ENCODE data around the gene BRD9. TPM values are rescaled to one million over a fixed set of nuclear protein-coding genes. Genes with fewer than 3 reads are reported as not detected.
"Not testable (repeated sequence)": the region's sequence is repeated elsewhere in the genome, so short reads cannot be mapped to it uniquely, and the experiment has no call there.

The BRD9 gene
- total and polyA plus RNA-seq, 2 of the 4 experiments (the other 2 are of a cell fraction): 22.0 to 43.4 TPM

DNA sequence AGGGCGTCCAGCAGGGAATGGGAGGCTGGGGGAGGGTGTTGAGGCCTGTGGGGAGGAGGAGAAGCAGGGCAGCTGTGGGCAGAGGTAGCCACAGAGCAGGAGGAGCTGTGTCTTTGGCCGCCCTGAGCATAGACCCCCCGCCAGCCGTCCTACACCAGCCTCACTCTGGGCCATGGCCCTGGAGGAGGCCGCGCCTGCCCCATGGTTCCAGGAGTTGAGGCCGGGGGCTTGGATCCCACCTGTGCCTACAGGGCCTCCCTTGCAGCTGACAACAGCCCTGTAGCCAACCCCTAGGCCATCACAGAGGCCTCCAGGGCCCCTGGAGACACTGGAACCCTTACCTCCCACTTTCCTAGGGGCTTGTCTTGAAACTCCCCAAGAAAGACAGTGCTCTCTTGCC lies 44.9 kb downstream of the BRD9 start:
- POLR2A ChIA-PET (ENCODE audit: unreplicated experiment): not testable (repeated sequence)

GRCh38 chr5:847212-847611 lies 45.4 kb downstream of the BRD9 start:
- in situ Hi-C loops (cut with MboI; ENCODE audit: low sequenced_read_pairs); H3K56ac ChIP-seq (ENCODE audit: extremely low read depth, insufficient read depth, low read length); H3K18ac ChIP-seq (ENCODE audit: low read depth, low read length); H3K4ac ChIP-seq (ENCODE audit: low read depth, low read length); H4K8ac ChIP-seq (ENCODE audit: low read depth in 2 of 2, low read length in 2 of 2); H3K4me1 ChIP-seq (ENCODE audit: control insufficient read depth, insufficient read depth, low read length); H3K27ac ChIP-seq (ENCODE audit: insufficient read depth, low read length); H3K9me3 ChIP-seq (ENCODE audit: control insufficient read depth, insufficient read depth, low read length); H3K4me3 ChIP-seq (ENCODE audit: insufficient read depth, low read depth, low read length); ATAC-seq (ENCODE audit: low read depth); H2BK5ac ChIP-seq (ENCODE audit: low read depth, low read length, poor library complexity, severe bottlenecking); H2AFZ ChIP-seq (replicated peaks; ENCODE audit: low read length, poor library complexity); H2BK120ac ChIP-seq (ENCODE audit: low read depth, low read length); H3K9me1 ChIP-seq (ENCODE audit: insufficient read depth, low read length); H2AK5ac ChIP-seq (ENCODE audit: low read depth, low read length); dilution Hi-C loops (cut with HindIII; ENCODE audit: low sequenced_read_pairs, unreplicated experiment); H2BK15ac ChIP-seq (ENCODE audit: low read depth, low read length); BruUV-seq (replicated peaks); H3K27me3 ChIP-seq (ENCODE audit: control insufficient read depth, insufficient read depth, low read length); H3K23ac ChIP-seq (ENCODE audit: low read depth, low read length); H4K91ac ChIP-seq (ENCODE audit: insufficient read depth, low read depth, low read length); H2AK9ac ChIP-seq (replicated peaks; ENCODE audit: low read depth, low read length, poor library complexity); H4K5ac ChIP-seq (ENCODE audit: low read depth, low read length); H2BK20ac ChIP-seq (ENCODE audit: low read depth, low read length); H4K20me1 ChIP-seq (ENCODE audit: insufficient read depth, low read length); POLR2A ChIA-PET (ENCODE audit: unreplicated experiment); intact Hi-C loops (cut with micrococcal nuclease); H3K14ac ChIP-seq (replicated peaks; ENCODE audit: low read depth, low read length); DNase-seq; H3K9ac ChIP-seq (ENCODE audit: low read depth, low read length); H3K36me3 ChIP-seq (ENCODE audit: control insufficient read depth, insufficient read depth, low read length); CTCF ChIA-PET; H3K4me2 ChIP-seq (ENCODE audit: low read depth, low read length); H3K79me1 ChIP-seq (ENCODE audit: low read depth in 1 of 2, low read length in 2 of 2): not testable (repeated sequence)
- WGBS, 2 experiments (ENCODE audit: extremely low coverage in 2 of 2, insufficient read length in 1 of 2): no CpG with 5 or more reads among the region's 18 CpGs

More for the DNA sequence above, 44.9 kb downstream of the BRD9 start:
- dilution Hi-C loops (cut with HindIII; ENCODE audit: low sequenced_read_pairs, unreplicated experiment); H3K27me3 ChIP-seq (ENCODE audit: control insufficient read depth, insufficient read depth, low read length); H2BK120ac ChIP-seq (ENCODE audit: low read depth, low read length); intact Hi-C loops (cut with micrococcal nuclease); H3K56ac ChIP-seq (ENCODE audit: extremely low read depth, insufficient read depth, low read length); H2AK5ac ChIP-seq (ENCODE audit: low read depth, low read length); in situ Hi-C loops (cut with MboI; ENCODE audit: low sequenced_read_pairs); H3K9me3 ChIP-seq (ENCODE audit: control insufficient read depth, insufficient read depth, low read length); H2AK9ac ChIP-seq (replicated peaks; ENCODE audit: low read depth, low read length, poor library complexity); H3K4me1 ChIP-seq (ENCODE audit: control insufficient read depth, insufficient read depth, low read length); H3K9ac ChIP-seq (ENCODE audit: low read depth, low read length); BruUV-seq (replicated peaks); H2BK5ac ChIP-seq (ENCODE audit: low read depth, low read length, poor library complexity, severe bottlenecking); H3K14ac ChIP-seq (replicated peaks; ENCODE audit: low read depth, low read length); H4K8ac ChIP-seq (ENCODE audit: low read depth in 2 of 2, low read length in 2 of 2); CTCF ChIA-PET; H3K9me1 ChIP-seq (ENCODE audit: insufficient read depth, low read length); H2BK20ac ChIP-seq (ENCODE audit: low read depth, low read length); H3K23ac ChIP-seq (ENCODE audit: low read depth, low read length); ATAC-seq (ENCODE audit: low read depth); H2BK15ac ChIP-seq (ENCODE audit: low read depth, low read length); H4K91ac ChIP-seq (ENCODE audit: insufficient read depth, low read depth, low read length); H3K4me3 ChIP-seq (ENCODE audit: insufficient read depth, low read depth, low read length); H2AFZ ChIP-seq (replicated peaks; ENCODE audit: low read length, poor library complexity); H3K27ac ChIP-seq (ENCODE audit: insufficient read depth, low read length); DNase-seq; H3K79me1 ChIP-seq (ENCODE audit: low read depth in 1 of 2, low read length in 2 of 2); H3K36me3 ChIP-seq (ENCODE audit: control insufficient read depth, insufficient read depth, low read length); H3K4ac ChIP-seq (ENCODE audit: low read depth, low read length); H3K4me2 ChIP-seq (ENCODE audit: low read depth, low read length); H3K18ac ChIP-seq (ENCODE audit: low read depth, low read length); H4K20me1 ChIP-seq (ENCODE audit: insufficient read depth, low read length); H4K5ac ChIP-seq (ENCODE audit: low read depth, low read length): not testable (repeated sequence)
- no CpG with 5 or more reads among the region's 7 CpGs for WGBS, 2 experiments (ENCODE audit: extremely low coverage in 2 of 2, insufficient read length in 1 of 2)

Measured in IMR-90 (cell line).